ENCODE measurements around the gene MACROD2.

GRCh38 chr20:15571056-15571455, 1575.7 kb downstream of the MACROD2 start:
- TF ChIP-seq CTCF (IDR thresholded peaks at IDR 0.05) (no peak), POLR2A (IDR thresholded peaks at IDR 0.05) (no peak)
